ENCODE results near the gene MIPOL1.
"Not testable (repeated sequence)": the region's sequence is repeated elsewhere in the genome, so short reads cannot be mapped to it uniquely, and the experiment has no call there.

MIPOL1 gene

DNA sequence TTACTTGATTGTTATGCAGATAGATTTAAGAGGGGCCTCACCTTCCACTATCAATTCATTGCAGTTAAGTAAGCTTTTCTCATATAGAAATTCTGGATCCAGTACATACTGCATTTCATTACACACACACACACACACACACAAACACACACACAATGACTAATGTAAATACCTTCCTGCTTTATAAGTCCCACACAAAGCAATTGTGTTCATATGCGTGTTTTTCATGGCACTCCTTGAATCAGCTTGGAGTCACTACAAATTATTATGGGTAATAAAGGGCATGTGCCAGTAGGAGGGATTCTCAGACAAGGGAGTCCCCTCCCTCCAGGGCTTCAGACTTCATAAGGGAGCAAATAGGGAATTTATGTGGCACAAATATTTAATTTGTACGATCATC lies 4.5 kb downstream of the MIPOL1 start:
- H3K27ac Mint-ChIP-seq, result no peak overlapping the region
- H3K4me1 Mint-ChIP-seq (ENCODE audit: low read depth), result peaks cover 11% of the 10 kb centered on the region
- H3K4me3 Mint-ChIP-seq, result no peak overlapping the region
- peaks cover 3% of the 10 kb centered on the region for H3K9me3 Mint-ChIP-seq (ENCODE audit: low read depth)
- peaks cover 7% of the 10 kb centered on the region for H3K27me3 Mint-ChIP-seq
- H3K36me3 Mint-ChIP-seq, result no peaks in the 10 kb centered on the region

DNA sequence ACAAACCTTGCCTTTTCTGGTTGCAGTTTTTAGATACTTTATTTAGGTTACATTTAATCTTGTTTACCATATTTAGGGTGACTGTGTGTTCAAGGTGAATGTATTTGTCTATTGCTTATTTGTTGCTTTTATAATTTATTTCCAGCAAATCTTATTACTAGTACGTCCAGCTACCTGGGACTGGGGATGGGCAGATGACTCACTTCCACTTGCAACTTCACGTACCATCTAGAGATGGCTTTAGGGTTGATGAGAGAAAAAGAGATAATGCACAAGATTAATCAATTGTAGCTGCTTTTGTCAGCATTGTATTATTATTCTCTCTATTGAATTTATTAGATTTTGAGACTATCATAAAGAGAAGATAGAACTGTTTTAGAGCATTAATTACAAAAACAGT lies 5.1 kb downstream of the MIPOL1 start:
- Mint-ChIP-seq H3K4me1 (ENCODE audit: low read depth) (peaks cover 8% of the 10 kb centered on the region), H3K9me3 (ENCODE audit: low read depth) (peaks cover 3% of the 10 kb centered on the region), H3K27ac (no peak overlapping the region)

DNA sequence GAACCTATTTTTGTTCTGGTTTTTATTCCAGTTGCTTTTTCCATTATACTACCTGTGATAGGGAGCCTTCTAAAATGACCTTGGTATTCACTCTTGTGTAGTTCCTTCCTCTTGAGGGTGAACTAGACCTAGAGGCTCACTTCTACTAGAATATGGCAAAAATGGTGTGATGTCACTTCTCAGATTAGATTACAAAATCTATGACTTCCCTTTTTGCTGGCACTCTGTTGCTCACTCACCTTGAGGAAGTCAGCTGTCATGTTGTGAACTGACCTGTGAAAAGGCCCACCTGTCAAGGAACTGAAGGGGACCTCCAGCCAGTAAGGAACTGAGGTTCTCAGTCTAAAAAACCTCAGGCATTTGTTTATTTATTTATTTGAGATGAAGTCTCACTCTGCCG lies 5.7 kb downstream of the MIPOL1 start:
- H3K4me1 Mint-ChIP-seq (ENCODE audit: low read depth), result peaks cover 2% of the 10 kb centered on the region
- no peak overlapping the region for H3K27ac Mint-ChIP-seq
- no peaks in the 10 kb centered on the region for H3K36me3 Mint-ChIP-seq

More for the DNA sequence above, 5.1 kb downstream of the MIPOL1 start:
- peaks cover 4% of the 10 kb centered on the region for H3K27me3 Mint-ChIP-seq
- H3K36me3 Mint-ChIP-seq, result no peaks in the 10 kb centered on the region
- no peak overlapping the region for H3K4me3 Mint-ChIP-seq

GRCh38 chr14:37205623-37206605 lies 8.2 kb downstream of the MIPOL1 start:
- not testable (repeated sequence) for H3K36me3 Mint-ChIP-seq; H3K4me1 Mint-ChIP-seq (ENCODE audit: low read depth); H3K9me3 Mint-ChIP-seq (ENCODE audit: low read depth); H3K27ac Mint-ChIP-seq; H3K4me3 Mint-ChIP-seq; H3K27me3 Mint-ChIP-seq

More for the DNA sequence above, 5.7 kb downstream of the MIPOL1 start:
- Mint-ChIP-seq H3K4me3 (no peak overlapping the region), H3K9me3 (ENCODE audit: low read depth) (peaks cover 3% of the 10 kb centered on the region), H3K27me3 (peaks cover 3% of the 10 kb centered on the region)

- H3K27me3 Mint-ChIP-seq, result not testable (repeated sequence)
Observed at GRCh38 chr14:37209617-37210016, 11.9 kb downstream of the MIPOL1 start.

GRCh38 chr14:37210448-37210847 lies 12.7 kb downstream of the MIPOL1 start:
- no peak overlapping the region for H3K4me3 Mint-ChIP-seq
- peaks cover 2% of the 10 kb centered on the region for H3K36me3 Mint-ChIP-seq
- H3K27ac Mint-ChIP-seq, result no peak overlapping the region
- H3K4me1 Mint-ChIP-seq (ENCODE audit: low read depth), result no peaks in the 10 kb centered on the region
- peaks cover 7% of the 10 kb centered on the region for H3K9me3 Mint-ChIP-seq (ENCODE audit: low read depth)
- no peaks in the 10 kb centered on the region for H3K27me3 Mint-ChIP-seq

More at GRCh38 chr14:37209617-37210016, 11.9 kb downstream of the MIPOL1 start:
- not testable (repeated sequence) for H3K36me3 Mint-ChIP-seq; H3K9me3 Mint-ChIP-seq (ENCODE audit: low read depth); H3K27ac Mint-ChIP-seq; H3K4me1 Mint-ChIP-seq (ENCODE audit: low read depth); H3K4me3 Mint-ChIP-seq

DNA sequence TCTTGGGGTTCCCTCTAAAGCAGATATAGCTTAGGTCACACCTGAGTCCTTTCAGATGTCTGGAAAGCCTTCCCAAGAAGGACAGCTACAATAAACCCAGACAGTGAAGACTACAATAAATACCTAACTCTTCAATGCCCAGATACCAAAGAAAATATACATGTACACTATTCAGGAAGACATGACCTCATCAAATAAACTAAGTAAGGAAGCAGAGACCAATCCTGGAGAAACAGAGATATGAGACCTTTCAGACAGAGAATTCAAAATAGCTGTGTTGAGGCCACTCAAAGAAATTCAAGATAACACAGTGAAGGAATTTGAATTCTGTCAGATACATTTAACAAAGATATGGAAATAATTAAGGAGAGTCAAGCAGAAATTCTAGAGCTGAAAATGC lies 15.3 kb downstream of the MIPOL1 start:
- no peaks in the 10 kb centered on the region for H3K4me1 Mint-ChIP-seq (ENCODE audit: low read depth)
- no peaks in the 10 kb centered on the region for H3K27me3 Mint-ChIP-seq
- H3K36me3 Mint-ChIP-seq, result peaks cover 2% of the 10 kb centered on the region
- H3K27ac Mint-ChIP-seq, result no peak overlapping the region
- peaks cover 4% of the 10 kb centered on the region for H3K9me3 Mint-ChIP-seq (ENCODE audit: low read depth)
- H3K4me3 Mint-ChIP-seq, result no peak overlapping the region

DNA sequence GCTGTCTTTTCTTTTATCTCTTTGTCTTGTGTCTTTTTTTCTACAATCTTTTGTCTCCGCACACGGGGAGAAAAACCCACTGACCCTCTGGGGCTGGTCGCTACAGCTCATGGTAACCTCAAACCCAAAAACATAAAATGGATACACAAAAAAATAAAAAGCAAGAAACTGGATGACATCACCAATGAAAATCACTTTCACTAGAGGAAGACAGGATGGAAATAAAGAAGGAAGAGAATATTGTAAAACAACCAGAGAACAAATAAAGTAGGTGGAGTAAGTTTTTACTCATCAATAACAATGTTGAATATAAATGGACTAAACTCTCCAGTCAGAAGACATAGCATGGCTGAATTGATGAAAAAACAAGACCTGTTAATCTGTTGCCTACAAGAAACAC lies 17.6 kb downstream of the MIPOL1 start:
- H3K36me3 Mint-ChIP-seq, result peaks cover 2% of the 10 kb centered on the region
- no peak overlapping the region for H3K4me3 Mint-ChIP-seq
- peaks cover 3% of the 10 kb centered on the region for H3K9me3 Mint-ChIP-seq (ENCODE audit: low read depth)
- H3K27ac Mint-ChIP-seq, result no peak overlapping the region
- no peaks in the 10 kb centered on the region for H3K27me3 Mint-ChIP-seq
- H3K4me1 Mint-ChIP-seq (ENCODE audit: low read depth), result no peaks in the 10 kb centered on the region

DNA sequence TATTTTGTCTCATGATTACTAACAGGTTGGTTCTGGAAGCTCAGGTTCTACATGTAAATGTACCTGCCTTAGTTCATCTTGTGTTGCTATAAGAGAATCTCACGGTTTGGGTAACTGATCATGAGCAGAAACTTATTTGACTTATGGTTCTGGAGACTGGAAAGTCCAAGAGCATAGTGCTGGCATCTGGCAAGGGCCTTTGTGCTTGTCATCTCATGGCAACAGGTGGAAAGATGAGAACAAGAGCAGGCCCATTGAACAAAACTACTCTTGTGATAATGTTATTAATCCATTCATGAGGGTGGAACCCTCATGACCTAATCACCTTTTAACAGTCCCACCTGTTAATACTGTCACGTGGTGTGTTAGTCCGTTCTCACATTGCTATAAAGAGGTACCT lies 23.3 kb downstream of the MIPOL1 start:
- Mint-ChIP-seq H3K9me3 (ENCODE audit: low read depth) (peaks cover 6% of the 10 kb centered on the region), H3K27ac (no peak overlapping the region), H3K27me3 (peaks cover 1% of the 10 kb centered on the region), H3K4me3 (no peak overlapping the region), H3K4me1 (ENCODE audit: low read depth) (no peaks in the 10 kb centered on the region), H3K36me3 (no peaks in the 10 kb centered on the region)

- Mint-ChIP-seq H3K4me1 (ENCODE audit: low read depth) (no peaks in the 10 kb centered on the region), H3K27ac (no peak overlapping the region), H3K27me3 (peaks cover 1% of the 10 kb centered on the region), H3K4me3 (no peak overlapping the region), H3K36me3 (no peaks in the 10 kb centered on the region), H3K9me3 (ENCODE audit: low read depth) (peaks cover 9% of the 10 kb centered on the region)
Observed at GRCh38 chr14:37223947-37224474, 26.3 kb downstream of the MIPOL1 start.

- H3K27ac Mint-ChIP-seq; H3K4me1 Mint-ChIP-seq (ENCODE audit: low read depth): not testable (repeated sequence)
Observed at GRCh38 chr14:37225668-37226067, 27.9 kb downstream of the MIPOL1 start.

GRCh38 chr14:37230551-37231194 lies 32.9 kb downstream of the MIPOL1 start:
- H3K36me3 Mint-ChIP-seq, result no peaks in the 10 kb centered on the region
- no peaks in the 10 kb centered on the region for H3K27me3 Mint-ChIP-seq
- H3K4me3 Mint-ChIP-seq, result no peak overlapping the region
- H3K4me1 Mint-ChIP-seq (ENCODE audit: low read depth), result no peaks in the 10 kb centered on the region
- H3K27ac Mint-ChIP-seq, result no peak overlapping the region
- peaks cover 6% of the 10 kb centered on the region for H3K9me3 Mint-ChIP-seq (ENCODE audit: low read depth)

More at GRCh38 chr14:37225668-37226067, 27.9 kb downstream of the MIPOL1 start:
- H3K9me3 Mint-ChIP-seq (ENCODE audit: low read depth); H3K36me3 Mint-ChIP-seq; H3K27me3 Mint-ChIP-seq; H3K4me3 Mint-ChIP-seq: not testable (repeated sequence)

DNA sequence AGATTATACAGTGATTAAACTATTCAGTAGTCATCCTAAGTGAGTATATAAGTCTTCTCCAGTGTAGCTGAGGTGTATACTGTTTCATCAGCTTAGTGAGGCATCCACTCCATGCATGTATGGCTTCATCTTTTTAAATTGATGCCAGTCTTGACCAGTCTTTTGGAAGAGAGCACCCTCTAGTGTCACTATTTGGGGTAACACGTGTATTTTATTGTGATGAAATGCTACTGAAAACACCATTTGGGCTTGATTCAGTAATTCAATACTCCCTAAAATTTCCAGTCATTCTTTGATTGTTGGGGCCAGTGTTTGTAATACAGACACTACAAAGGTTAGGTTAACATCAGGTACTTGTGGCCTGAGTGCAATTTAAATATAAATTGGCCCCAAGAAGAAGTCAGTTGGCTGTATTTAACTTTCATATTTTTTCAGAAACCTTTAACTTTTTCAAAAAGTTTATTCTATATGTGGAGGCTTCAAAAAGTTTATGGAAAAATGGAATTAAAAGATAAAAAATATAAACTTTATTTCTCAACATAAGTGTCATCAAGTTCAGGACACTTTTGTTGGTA lies 35.3 kb downstream of the MIPOL1 start:
- Mint-ChIP-seq H3K4me3 (no peak overlapping the region), H3K4me1 (ENCODE audit: low read depth) (no peaks in the 10 kb centered on the region), H3K36me3 (no peaks in the 10 kb centered on the region), H3K27me3 (peaks cover 2% of the 10 kb centered on the region), H3K9me3 (ENCODE audit: low read depth) (no peaks in the 10 kb centered on the region), H3K27ac (no peak overlapping the region)

- H3K4me1 Mint-ChIP-seq (ENCODE audit: low read depth), result no peaks in the 10 kb centered on the region
- H3K27me3 Mint-ChIP-seq, result peaks cover 2% of the 10 kb centered on the region
- H3K27ac Mint-ChIP-seq, result no peak overlapping the region
- no peaks in the 10 kb centered on the region for H3K36me3 Mint-ChIP-seq
- no peak overlapping the region for H3K4me3 Mint-ChIP-seq
- no peaks in the 10 kb centered on the region for H3K9me3 Mint-ChIP-seq (ENCODE audit: low read depth)
Observed at GRCh38 chr14:37234222-37234621, 36.5 kb downstream of the MIPOL1 start.

- not testable (repeated sequence) for H3K9me3 Mint-ChIP-seq (ENCODE audit: low read depth); H3K27me3 Mint-ChIP-seq; H3K36me3 Mint-ChIP-seq; H3K4me1 Mint-ChIP-seq (ENCODE audit: low read depth); H3K27ac Mint-ChIP-seq; H3K4me3 Mint-ChIP-seq
Observed at GRCh38 chr14:37236044-37236443, 38.3 kb downstream of the MIPOL1 start.

Measured in activated naive CD8-positive, alpha-beta T cell (primary cell).